BLaER1 (cell line): Measurements from ENCODE around the gene MSI2.

ENCODE experiments used
- H3K27ac ChIP-seq: shearing (Covaris generic); formaldehyde crosslinking; 2 replicates; pipeline ENCODE4 v1.8.1; 2022
- H3K27me3 ChIP-seq: shearing (Covaris generic); formaldehyde crosslinking; 2 replicates; pipeline ENCODE4 v1.8.1; 2022
- H3K36me3 ChIP-seq: shearing (Covaris generic); formaldehyde crosslinking; 2 replicates; pipeline ENCODE4 v1.8.1; 2022
- H3K4me1 ChIP-seq: shearing (Covaris generic); formaldehyde crosslinking; 2 replicates; pipeline ENCODE4 v1.8.1; 2022
- H3K4me2 ChIP-seq: shearing (Covaris generic); formaldehyde crosslinking; 2 replicates; pipeline ENCODE4 v1.8.1; 2022
- H3K4me3 ChIP-seq: shearing (Covaris generic); formaldehyde crosslinking; 2 replicates; pipeline ENCODE4 v1.8.1; 2022
- H3K9ac ChIP-seq: shearing (Covaris generic); formaldehyde crosslinking; 2 replicates; pipeline ENCODE4 v1.8.1; 2022
- H3K9me3 ChIP-seq: shearing (Covaris generic); formaldehyde crosslinking; 2 replicates; pipeline ENCODE4 v1.8.1; 2022
- H4K20me1 ChIP-seq: shearing (Covaris generic); formaldehyde crosslinking; 2 replicates; pipeline ENCODE4 v1.8.1; 2022
- Cebpa-rat ChIP-seq: shearing (Covaris generic); IDR thresholded peaks from 2 replicates; pipeline ENCODE4 v1.8.1; 2022

The MSI2 gene

GRCh38 chr17:57454729-57455062 is 198.4 kb downstream of the MSI2 start:
- Histone ChIP-seq H3K27ac (peak overlapping the region; percentile 99), H3K36me3 (peaks cover 58% of the 10 kb centered on the region), H3K4me3 (0 out of 2 replicates have a peak overlapping the region, but pooled peaks have one; percentile 9)

GRCh38 chr17:57455063-57455914 is 199.0 kb downstream of the MSI2 start:
- Histone ChIP-seq H3K4me1 (peaks cover 100% of the 10 kb centered on the region), H3K4me2 (peak overlapping the region; percentile 84), H4K20me1 (no peaks in the 10 kb centered on the region), H3K27ac (peak overlapping the region; percentile 99), H3K4me3 (peak overlapping the region; percentile 40), H3K9ac (peak overlapping the region; percentile 82), H3K27me3 (no peaks in the 10 kb centered on the region), H3K36me3 (peaks cover 57% of the 10 kb centered on the region), H3K9me3 (no peaks in the 10 kb centered on the region)
- TF ChIP-seq Cebpa-rat: peak; percentile 43; the same call in 1 of the 2 replicates

More at GRCh38 chr17:57454729-57455062, 198.4 kb downstream of the MSI2 start:
- Histone ChIP-seq H3K9me3 (no peaks in the 10 kb centered on the region), H3K9ac (peak overlapping the region; percentile 70), H4K20me1 (no peaks in the 10 kb centered on the region), H3K4me2 (peak overlapping the region; percentile 84), H3K4me1 (peaks cover 100% of the 10 kb centered on the region), H3K27me3 (no peaks in the 10 kb centered on the region)
- TF ChIP-seq Cebpa-rat: no peak

- Histone ChIP-seq H3K9me3 (no peaks in the 10 kb centered on the region), H3K27me3 (no peaks in the 10 kb centered on the region), H3K36me3 (peaks cover 62% of the 10 kb centered on the region), H3K4me1 (peaks cover 100% of the 10 kb centered on the region), H3K4me2 (peak overlapping the region; percentile 84), H3K27ac (peak overlapping the region; percentile 99), H3K4me3 (no peak overlapping the region), H4K20me1 (no peaks in the 10 kb centered on the region; the same call in 1 of the 2 replicates), H3K9ac (peak overlapping the region; percentile 82)
- no peak for TF ChIP-seq Cebpa-rat
Measured at GRCh38 chr17:57456622-57457021, 200.3 kb downstream of the MSI2 start.

DNA sequence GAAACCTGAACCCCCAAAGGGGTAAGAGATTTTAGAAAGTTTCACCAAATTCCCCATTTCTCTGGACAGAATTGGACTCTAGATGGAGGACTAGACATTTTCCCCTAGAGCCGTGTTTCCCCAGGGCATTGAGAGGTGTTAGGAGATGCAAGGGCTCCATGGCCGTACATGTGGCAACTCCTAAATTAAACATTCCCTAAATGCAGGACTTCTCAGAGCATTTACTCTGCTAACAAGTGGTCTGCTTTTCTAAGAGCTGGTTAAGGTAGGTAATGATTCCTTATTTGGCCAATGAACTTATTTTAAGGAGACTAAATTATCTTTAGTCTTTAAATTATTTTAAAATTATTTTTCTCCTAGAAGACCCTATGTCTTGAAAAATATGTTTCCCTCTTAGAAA is 200.9 kb downstream of the MSI2 start:
- peaks cover 100% of the 10 kb centered on the region for H3K4me1 ChIP-seq
- H3K4me3 ChIP-seq: no peak overlapping the region
- no peaks in the 10 kb centered on the region; the same call in 1 of the 2 replicates for H4K20me1 ChIP-seq
- H3K9ac ChIP-seq: peak overlapping the region; percentile 82; the same call in 1 of the 2 replicates
- peak overlapping the region; percentile 84 for H3K4me2 ChIP-seq
- H3K27ac ChIP-seq: peak overlapping the region; percentile 99
- H3K27me3 ChIP-seq: no peaks in the 10 kb centered on the region
- no peak for TF ChIP-seq Cebpa-rat
- no peaks in the 10 kb centered on the region for H3K9me3 ChIP-seq
- peaks cover 62% of the 10 kb centered on the region for H3K36me3 ChIP-seq

DNA sequence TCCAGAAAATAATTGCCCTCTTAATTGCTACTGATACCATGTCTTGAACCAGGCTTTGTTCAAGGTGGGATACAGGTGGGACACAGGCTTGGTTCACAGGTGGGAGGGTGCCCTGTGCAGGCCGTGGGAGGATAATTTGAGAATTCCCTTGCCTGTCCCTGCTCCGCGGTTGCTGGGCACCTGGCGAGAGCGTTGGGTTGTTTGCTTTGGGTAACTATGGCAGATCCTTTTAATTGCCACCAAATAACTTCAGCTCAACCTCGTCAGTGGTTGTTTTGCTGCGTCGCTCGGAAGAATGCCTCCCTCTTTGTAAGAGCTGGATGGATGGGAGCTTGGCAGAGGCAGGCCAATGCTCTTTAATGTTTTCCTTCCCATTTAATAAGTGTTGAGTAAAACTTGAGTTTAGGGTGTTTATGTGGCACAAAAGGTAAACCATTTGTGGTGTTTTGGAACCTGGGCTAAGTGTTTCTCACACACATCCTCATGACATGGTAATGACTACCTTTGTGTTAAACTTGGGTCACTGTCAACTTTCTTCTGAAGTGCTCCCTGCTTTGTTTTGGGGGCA is 202.5 kb downstream of the MSI2 start:
- Histone ChIP-seq H3K4me3 (no peak overlapping the region), H3K9ac (0 out of 2 replicates have a peak overlapping the region, but pooled peaks have one; percentile 16), H3K4me2 (peak overlapping the region; percentile 85), H3K9me3 (no peaks in the 10 kb centered on the region), H3K4me1 (peaks cover 100% of the 10 kb centered on the region), H4K20me1 (peaks cover 4% of the 10 kb centered on the region; the same call in 1 of the 2 replicates), H3K27me3 (no peaks in the 10 kb centered on the region), H3K36me3 (peaks cover 64% of the 10 kb centered on the region), H3K27ac (peak overlapping the region; percentile 87)
- no peak for TF ChIP-seq Cebpa-rat

- Histone ChIP-seq H3K4me3 (no peak overlapping the region), H4K20me1 (peaks cover 7% of the 10 kb centered on the region; the same call in 1 of the 2 replicates), H3K4me2 (peak overlapping the region; percentile 85), H3K27me3 (no peaks in the 10 kb centered on the region), H3K27ac (peak overlapping the region; percentile 87), H3K36me3 (peaks cover 63% of the 10 kb centered on the region), H3K9ac (0 out of 2 replicates have a peak overlapping the region, but pooled peaks have one; percentile 16), H3K4me1 (peaks cover 100% of the 10 kb centered on the region), H3K9me3 (no peaks in the 10 kb centered on the region)
- no peak for TF ChIP-seq Cebpa-rat
Measured at GRCh38 chr17:57459286-57459915, 203.1 kb downstream of the MSI2 start.

GRCh38 chr17:57461082-57461481 is 204.8 kb downstream of the MSI2 start:
- TF ChIP-seq Cebpa-rat: no peak
- H3K9ac ChIP-seq: 0 out of 2 replicates have a peak overlapping the region, but pooled peaks have one; percentile 46
- no peak overlapping the region for H3K4me3 ChIP-seq
- no peaks in the 10 kb centered on the region for H3K27me3 ChIP-seq
- peak overlapping the region; percentile 85 for H3K4me2 ChIP-seq
- peaks cover 23% of the 10 kb centered on the region; the same call in 1 of the 2 replicates for H4K20me1 ChIP-seq
- no peaks in the 10 kb centered on the region for H3K9me3 ChIP-seq
- H3K36me3 ChIP-seq: peaks cover 60% of the 10 kb centered on the region
- peaks cover 100% of the 10 kb centered on the region for H3K4me1 ChIP-seq
- peak overlapping the region; percentile 87 for H3K27ac ChIP-seq

DNA sequence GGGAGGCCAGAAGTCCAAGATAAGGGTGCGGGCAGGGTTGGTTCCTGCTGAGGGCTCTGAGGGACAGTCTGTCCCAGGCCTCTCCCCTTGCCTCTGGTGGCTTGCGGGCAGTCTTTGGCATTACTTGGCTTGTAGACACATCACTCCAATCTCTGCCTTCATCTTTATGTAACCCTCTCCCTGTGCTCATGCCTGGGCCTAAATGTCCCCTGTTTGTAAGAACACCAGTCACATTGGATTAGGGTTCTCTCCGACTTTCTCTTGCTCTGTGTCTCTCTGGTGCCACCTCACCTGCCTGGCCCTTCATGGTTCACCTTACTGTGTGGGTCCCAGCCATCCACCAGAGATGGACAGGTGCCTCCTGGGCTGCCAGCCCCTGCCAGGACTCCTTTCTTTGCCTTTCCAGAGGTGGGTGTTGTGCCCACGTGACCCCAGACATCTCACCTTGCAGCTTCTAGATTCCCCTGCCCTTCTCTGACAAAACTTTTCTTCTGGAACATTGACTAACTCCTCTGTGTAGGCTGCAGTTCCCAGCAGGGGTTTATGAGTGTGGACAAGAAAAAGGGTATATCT is 205.8 kb downstream of the MSI2 start:
- Histone ChIP-seq H3K27ac (peak overlapping the region; percentile 87), H4K20me1 (peaks cover 24% of the 10 kb centered on the region; the same call in 1 of the 2 replicates), H3K9me3 (no peaks in the 10 kb centered on the region), H3K4me2 (peak overlapping the region; percentile 85), H3K4me1 (peaks cover 100% of the 10 kb centered on the region), H3K9ac (peak overlapping the region; percentile 46; the same call in 1 of the 2 replicates), H3K27me3 (no peaks in the 10 kb centered on the region), H3K4me3 (no peak overlapping the region), H3K36me3 (peaks cover 52% of the 10 kb centered on the region)
- TF ChIP-seq Cebpa-rat: no peak
